Endodermal cell (in vitro differentiated cells): Measurements from ENCODE around the gene IFNE. TPM values are rescaled to one million over a fixed set of nuclear protein-coding genes. Genes with fewer than 3 reads are reported as not detected.
A peak's percentile ranks its signal among the peaks of the same experiment; 100 is the strongest.

Experiments used
- DNase-seq: peaks from one replicate; pipeline ENCODE4 v3.0.0-alpha.2; 2017
- H3K27ac ChIP-seq: 2 replicates; pipeline ENCODE4 v1.5.1; 2013; ENCODE audit warnings: mild to moderate bottlenecking, low read depth, low read length, moderate library complexity
- H3K27me3 ChIP-seq: 2 replicates; pipeline ENCODE4 v1.6.1; 2013; ENCODE audit warnings: mild to moderate bottlenecking, low read length, moderate library complexity; ENCODE audit not compliant: insufficient read depth, control insufficient read depth, poor library complexity, severe bottlenecking
- H3K36me3 ChIP-seq: 2 replicates; pipeline ENCODE4 v1.7.0; 2013; ENCODE audit warnings: mild to moderate bottlenecking, low read length, moderate library complexity; ENCODE audit not compliant: control insufficient read depth, insufficient read depth
- H3K4me1 ChIP-seq: one replicate; pipeline ENCODE4 v1.7.0; 2013; ENCODE audit warnings: low read length; ENCODE audit not compliant: control insufficient read depth, insufficient read depth
- H3K4me3 ChIP-seq: 2 replicates; pipeline ENCODE4 v1.5.1; 2013; ENCODE audit warnings: mild to moderate bottlenecking, low read length, moderate library complexity
- H3K9ac ChIP-seq: 2 replicates; pipeline ENCODE4 v1.6.1; 2013; ENCODE audit warnings: mild to moderate bottlenecking, low read length, moderate library complexity; ENCODE audit not compliant: poor library complexity, severe bottlenecking; ENCODE audit errors: extremely low read depth
- H3K9me3 ChIP-seq: 2 replicates; pipeline ENCODE4 v1.6.1; 2013; ENCODE audit warnings: mild to moderate bottlenecking, low read length, moderate library complexity; ENCODE audit not compliant: control insufficient read depth
- H3K27ac Mint-ChIP-seq: 2 replicates; pipeline ENCODE4 v1.8.0; 2020; ENCODE audit warnings: mixed read lengths
- H3K27me3 Mint-ChIP-seq: 2 replicates; pipeline ENCODE4 v1.8.0; 2021; ENCODE audit warnings: mild to moderate bottlenecking, mixed read lengths; ENCODE audit not compliant: insufficient read depth
- H3K36me3 Mint-ChIP-seq: 2 replicates; pipeline ENCODE4 v1.8.0; 2020; ENCODE audit warnings: low read depth, mixed read lengths
- H3K4me1 Mint-ChIP-seq: 2 replicates; pipeline ENCODE4 v1.8.0; 2020; ENCODE audit warnings: mixed read lengths
- H3K4me3 Mint-ChIP-seq: 2 replicates; pipeline ENCODE4 v1.8.0; 2020; ENCODE audit warnings: mild to moderate bottlenecking, moderate library complexity, mixed read lengths
- H3K9me3 Mint-ChIP-seq: 2 replicates; pipeline ENCODE4 v1.8.0; 2020; ENCODE audit warnings: mild to moderate bottlenecking, mixed read lengths
- CTCF ChIP-seq: fragments of 200-600 bp; sonication (generic); conservative IDR thresholded peaks from 2 replicates; pipeline ENCODE4 v1.5.0; 2021; ENCODE audit warnings: antibody characterized with exemption, mild to moderate bottlenecking
- WGBS, 2 experiments: methylation state at CpG; one replicate each; pipeline versions ENCODE4 v1.1.5 to v1.1.7; 2013; ENCODE audit warnings: missing lambda C conversion rate in 2 of 2, mixed read lengths in 1 of 2; ENCODE audit not compliant: insufficient coverage in 1 of 2, insufficient read length in 1 of 2; 5-methylcytosine and 5-hydroxymethylcytosine counted together
- total RNA-seq, 2 donors: library from RNA; stranded (reverse); fragmentation: NEBNext Ultra II Directional in 1 of 2; extraction: Animal tissue kit (Norgen Biotek cat#: 25700) in 1 of 2; gene quantifications; 2 replicates in 1 of 2; 3 replicates in 1 of 2; pipeline ENCODE4 v1.2.1, GENCODE V29; 2021

IFNE gene
- total RNA-seq, 2 donors from 2014 or later = 1.5 to 2.0 TPM

GRCh38 chr9:21465138-21465537 is 17.0 kb downstream of the IFNE start:
- no peak overlapping the region for H3K27ac Mint-ChIP-seq

GRCh38 chr9:21461377-21461776 is 20.7 kb downstream of the IFNE start:
- peaks cover 2% of the 10 kb centered on the region for H3K4me1 Mint-ChIP-seq
- H3K27ac ChIP-seq = no peak overlapping the region
- peaks cover 5% of the 10 kb centered on the region for H3K27me3 Mint-ChIP-seq
- H3K27ac Mint-ChIP-seq = no peak overlapping the region
- no peak for TF ChIP-seq CTCF
- H3K4me1 ChIP-seq = no peaks in the 10 kb centered on the region
- no peaks in the 10 kb centered on the region for H3K36me3 ChIP-seq
- 100% methylated on average over 1 of the region's 1 CpG; no CpG with 5 or more reads in 1 of the 2 experiments for WGBS, 2 experiments
- H3K27me3 ChIP-seq = no peaks in the 10 kb centered on the region
- no peak for DNase-seq
- H3K9ac ChIP-seq = no peak overlapping the region
- H3K9me3 Mint-ChIP-seq = peaks cover 25% of the 10 kb centered on the region
- peaks cover 23% of the 10 kb centered on the region for H3K9me3 ChIP-seq
- peaks cover 4% of the 10 kb centered on the region for H3K36me3 Mint-ChIP-seq
- no peak overlapping the region for H3K4me3 Mint-ChIP-seq
- H3K4me3 ChIP-seq = no peak overlapping the region

More at GRCh38 chr9:21465138-21465537, 17.0 kb downstream of the IFNE start:
- Mint-ChIP-seq H3K9me3 (peaks cover 21% of the 10 kb centered on the region), H3K27me3 (peaks cover 2% of the 10 kb centered on the region), H3K36me3 (peaks cover 4% of the 10 kb centered on the region), H3K4me3 (no peak overlapping the region), H3K4me1 (peaks cover 4% of the 10 kb centered on the region)
- Histone ChIP-seq H3K27me3 (no peaks in the 10 kb centered on the region), H3K9ac (no peak overlapping the region), H3K4me3 (no peak overlapping the region), H3K27ac (no peak overlapping the region), H3K4me1 (no peaks in the 10 kb centered on the region), H3K36me3 (no peaks in the 10 kb centered on the region), H3K9me3 (peaks cover 23% of the 10 kb centered on the region)
- no peak for TF ChIP-seq CTCF
- no peak for DNase-seq
- 87 to 100% methylated on average over 3 to 5 of the region's 5 CpGs for WGBS, 2 experiments

- TF ChIP-seq CTCF = peak; percentile 92
- Histone ChIP-seq H3K9me3 (no peaks in the 10 kb centered on the region), H3K9ac (no peak overlapping the region), H3K36me3 (no peaks in the 10 kb centered on the region), H3K4me3 (no peak overlapping the region), H3K27ac (no peak overlapping the region), H3K4me1 (no peaks in the 10 kb centered on the region), H3K27me3 (no peaks in the 10 kb centered on the region)
- peak; percentile 71 for DNase-seq
- Mint-ChIP-seq H3K36me3 (no peaks in the 10 kb centered on the region), H3K9me3 (peaks cover 5% of the 10 kb centered on the region), H3K4me3 (no peak overlapping the region), H3K27me3 (peaks cover 4% of the 10 kb centered on the region), H3K27ac (no peak overlapping the region), H3K4me1 (peaks cover 18% of the 10 kb centered on the region)
These were observed 26.8 kb downstream of the IFNE start for GRCh38 chr9:21455320-21455719.
